Natural killer cell (primary cell): ENCODE results near the gene SLC25A18. TPM values are rescaled to one million over a fixed set of nuclear protein-coding genes. Genes with fewer than 3 reads are reported as not detected.

Experiments
- ATAC-seq, 3 donors: fragments of 150-1000 bp in 2 of 3; fragments of 200-7000 bp in 1 of 3; cut with Tn5 transposase; 1 replicate in 1 of 3; 2 replicates in 2 of 3; pipeline ENCODE4 v1.10.0; 2021; ENCODE audit warnings: mild to moderate bottlenecking in 2 of 3, moderate library complexity in 2 of 3
- DNase-seq, 2 donors: peaks; one replicate each; pipeline versions ENCODE4 v3.0.0 to v3.0.0-alpha.2; 2013 to 2021; ENCODE audit warnings: mixed read lengths in 1 of 2
- H3K27ac ChIP-seq: one replicate; pipeline ENCODE4 v1.5.1; 2013; ENCODE audit warnings: mild to moderate bottlenecking, low read length
- H3K27me3 ChIP-seq: one replicate; pipeline ENCODE4 v1.6.1; 2013; ENCODE audit warnings: low read length; ENCODE audit not compliant: control insufficient read depth, insufficient read depth
- H3K36me3 ChIP-seq: one replicate; pipeline ENCODE4 v1.6.1; 2013; ENCODE audit warnings: low read length; ENCODE audit not compliant: control insufficient read depth, insufficient read depth
- H3K4me1 ChIP-seq: one replicate; pipeline ENCODE4 v1.6.1; 2013; ENCODE audit warnings: low read length; ENCODE audit not compliant: control insufficient read depth, insufficient read depth
- H3K4me3 ChIP-seq: one replicate; pipeline ENCODE4 v1.5.1; 2013; ENCODE audit warnings: low read length
- H3K9me3 ChIP-seq: one replicate; pipeline ENCODE4 v1.6.1; 2013; ENCODE audit warnings: low read length; ENCODE audit not compliant: control insufficient read depth, insufficient read depth
- H3K27ac Mint-ChIP-seq, 2 donors: one replicate each; pipeline ENCODE4 v1.8.0; 2022; ENCODE audit warnings: mild to moderate bottlenecking in 2 of 2, mixed read lengths in 2 of 2, moderate library complexity in 1 of 2
- H3K27me3 Mint-ChIP-seq, 2 donors: one replicate each; pipeline ENCODE4 v1.8.0; 2022; ENCODE audit warnings: low read depth in 2 of 2, mixed read lengths in 2 of 2
- H3K36me3 Mint-ChIP-seq: one replicate; pipeline ENCODE4 v1.8.0; 2022; ENCODE audit warnings: mixed read lengths
- H3K4me1 Mint-ChIP-seq, 2 donors: one replicate each; pipeline ENCODE4 v1.8.0; 2022; ENCODE audit warnings: mixed read lengths in 2 of 2
- H3K4me3 Mint-ChIP-seq: one replicate; pipeline ENCODE4 v1.8.0; 2022; ENCODE audit warnings: mild to moderate bottlenecking, moderate library complexity, mixed read lengths
- H3K9me3 Mint-ChIP-seq, 2 donors: one replicate each; pipeline ENCODE4 v1.8.0; 2022; ENCODE audit warnings: mixed read lengths in 2 of 2
- CTCF ChIP-seq: fragments of 200-600 bp; IDR thresholded peaks from one replicate; pipeline ENCODE4 v1.8.0; 2022; ENCODE audit warnings: antibody characterized with exemption
- whole genome bisulfite sequencing: methylation state at CpG from one replicate; pipeline ENCODE4 v1.1.7; 2013; ENCODE audit warnings: missing lambda C conversion rate; ENCODE audit not compliant: insufficient coverage; 5-methylcytosine and 5-hydroxymethylcytosine counted together
- intact Hi-C: fragments of 100-400 bp; cut with micrococcal nuclease; formaldehyde crosslinking; loops from one replicate; pipeline ENCODE4 v1.14.2; 2022
- total RNA-seq, 4 donors: library from RNA; stranded (reverse); fragments of 120-200 nt in 1 of 4; gene quantifications; one replicate each; pipeline versions ENCODE4 v1.2.3 to v1.2.4, GENCODE V29; 2013 to 2022

Gene SLC25A18
- not detected for total RNA-seq
- not detected for total RNA-seq (2013)

GRCh38 chr22:17562906-17563870 lies at the start of gene SLC25A18:
SLC25A18 (plus strand) TSS chr22:17563498; CDS start chr22:17579945, 16,447 bp downstream.
- Histone ChIP-seq H3K4me1 (no peaks in the 10 kb centered on the region), H3K36me3 (no peaks in the 10 kb centered on the region), H3K27me3 (no peaks in the 10 kb centered on the region), H3K9me3 (no peaks in the 10 kb centered on the region), H3K27ac (no peak within 1 kb of the TSS), H3K4me3 (no peak within 1 kb of the TSS)
- Mint-ChIP-seq H3K27ac (no peak within 1 kb of the TSS), H3K27me3 (peaks cover 4 to 7% of the 10 kb centered on the region in 2 donors), H3K4me3 (no peak within 1 kb of the TSS), H3K9me3 (no peaks in the 10 kb centered on the region), H3K36me3 (no peaks in the 10 kb centered on the region), H3K4me1 (no peaks in the 10 kb centered on the region)
- DNase-seq (no peak), ATAC-seq (no peak)
- TF ChIP-seq CTCF: no peak
- intact Hi-C loops: no loop called here
- 79% methylated on average over 17 of the region's 17 CpGs for WGBS

GRCh38 chr22:17513612-17514011 lies 49.7 kb upstream of the SLC25A18 start:
- no peak overlapping the region for H3K4me3 Mint-ChIP-seq
- no peak for DNase-seq

GRCh38 chr22:17514084-17514483 lies 49.2 kb upstream of the SLC25A18 start:
- H3K36me3 ChIP-seq: no peaks in the 10 kb centered on the region
- intact Hi-C loops: no loop called here
- no peaks in the 10 kb centered on the region for H3K27me3 ChIP-seq
- no peaks in the 10 kb centered on the region for H3K9me3 Mint-ChIP-seq
- no peaks in the 10 kb centered on the region for H3K36me3 Mint-ChIP-seq
- no peak overlapping the region for H3K4me3 ChIP-seq
- H3K4me1 Mint-ChIP-seq: no peaks in the 10 kb centered on the region
- DNase-seq (no peak), ATAC-seq (no peak)
- H3K27ac Mint-ChIP-seq: no peak overlapping the region
- no peak overlapping the region for H3K4me3 Mint-ChIP-seq
- no peak for TF ChIP-seq CTCF
- no peaks in the 10 kb centered on the region for H3K9me3 ChIP-seq
- WGBS: 89% methylated on average over 7 of the region's 7 CpGs
- H3K27ac ChIP-seq: no peak overlapping the region
- H3K27me3 Mint-ChIP-seq: peaks cover 3 to 36% of the 10 kb centered on the region in 2 donors
- no peaks in the 10 kb centered on the region for H3K4me1 ChIP-seq

More at GRCh38 chr22:17513612-17514011, 49.7 kb upstream of the SLC25A18 start:
- intact Hi-C loops: no loop called here
- Mint-ChIP-seq H3K27me3 (peaks cover 3 to 31% of the 10 kb centered on the region in 2 donors), H3K9me3 (no peaks in the 10 kb centered on the region), H3K36me3 (no peaks in the 10 kb centered on the region), H3K27ac (no peak overlapping the region), H3K4me1 (no peaks in the 10 kb centered on the region)
- Histone ChIP-seq H3K4me1 (no peaks in the 10 kb centered on the region), H3K4me3 (no peak overlapping the region), H3K36me3 (no peaks in the 10 kb centered on the region), H3K27ac (no peak overlapping the region), H3K27me3 (no peaks in the 10 kb centered on the region), H3K9me3 (no peaks in the 10 kb centered on the region)
- no peak for TF ChIP-seq CTCF
- no peak for ATAC-seq
- 54% methylated on average over 2 of the region's 2 CpGs for WGBS
